NB4 (cell line): Measurements from ENCODE around the gene MAPK8IP2.
"Not testable (repeated sequence)": the region's sequence is repeated elsewhere in the genome, so short reads cannot be mapped to it uniquely, and the experiment has no call there.

Source experiments
- DNase-seq: peaks from one replicate; pipeline ENCODE4 v3.0.0; 2010; ENCODE audit warnings: low read depth
- H3K4me3 ChIP-seq: one replicate; pipeline ENCODE4 v1.5.1; 2011; ENCODE audit warnings: mild to moderate bottlenecking, low read depth, low read length, moderate library complexity
- MYC ChIP-seq: IDR thresholded peaks from 2 replicates; pipeline ENCODE4 v1.6.1; 2011; ENCODE audit warnings: low read depth, low read length
- POLR2A ChIP-seq: IDR thresholded peaks from 2 replicates; pipeline ENCODE4 v1.6.1; 2011; ENCODE audit warnings: mild to moderate bottlenecking; ENCODE audit not compliant: insufficient read length; ENCODE audit errors: extremely low read depth
- TF ChIP-seq, protein P1 (sequence below): IDR thresholded peaks from one replicate; pipeline ENCODE4 v1.5.1; 2012; ENCODE audit warnings: low read depth, low read length
- TF ChIP-seq, protein P2 (sequence below): IDR thresholded peaks from 2 replicates; pipeline ENCODE4 v1.6.1; 2011; ENCODE audit warnings: low read depth, low read length

The MAPK8IP2 gene

DNA sequence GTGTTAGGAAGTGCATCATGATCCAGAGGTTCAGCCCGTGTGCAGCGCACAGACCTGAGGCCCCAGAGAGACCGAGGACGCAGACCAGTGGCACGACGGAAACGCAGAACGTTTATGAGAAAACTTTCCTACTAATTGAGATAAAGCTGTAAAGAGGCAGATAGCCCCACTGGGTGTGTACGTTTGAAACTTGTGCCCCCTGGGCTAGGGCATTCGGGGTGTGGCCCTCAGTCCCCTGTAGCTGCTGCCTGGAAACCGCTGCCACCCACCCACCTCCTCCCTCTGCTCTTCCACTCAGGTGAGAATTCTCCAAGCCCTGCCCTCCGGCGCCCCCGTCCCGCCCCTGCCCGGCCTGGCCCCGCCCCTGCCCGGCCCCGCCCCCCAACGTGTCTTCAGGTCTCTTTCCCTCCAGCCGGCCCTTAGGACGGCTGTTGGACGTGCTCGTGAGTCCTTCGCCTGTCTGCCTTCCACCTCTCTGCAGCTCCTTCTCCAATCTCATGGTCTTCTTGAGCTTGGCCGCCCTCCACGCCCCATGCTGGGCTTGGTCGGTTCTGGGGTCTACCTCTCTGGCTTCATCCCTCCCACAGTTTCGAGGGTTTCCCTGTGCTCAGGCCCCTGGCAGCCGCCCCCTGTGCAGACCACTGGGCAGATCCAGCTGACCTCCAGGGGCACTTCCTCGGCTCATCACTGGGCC is 12.1 kb downstream of the MAPK8IP2 start:
- no peak for DNase-seq
- H3K4me3 ChIP-seq: no peak overlapping the region

DNA sequence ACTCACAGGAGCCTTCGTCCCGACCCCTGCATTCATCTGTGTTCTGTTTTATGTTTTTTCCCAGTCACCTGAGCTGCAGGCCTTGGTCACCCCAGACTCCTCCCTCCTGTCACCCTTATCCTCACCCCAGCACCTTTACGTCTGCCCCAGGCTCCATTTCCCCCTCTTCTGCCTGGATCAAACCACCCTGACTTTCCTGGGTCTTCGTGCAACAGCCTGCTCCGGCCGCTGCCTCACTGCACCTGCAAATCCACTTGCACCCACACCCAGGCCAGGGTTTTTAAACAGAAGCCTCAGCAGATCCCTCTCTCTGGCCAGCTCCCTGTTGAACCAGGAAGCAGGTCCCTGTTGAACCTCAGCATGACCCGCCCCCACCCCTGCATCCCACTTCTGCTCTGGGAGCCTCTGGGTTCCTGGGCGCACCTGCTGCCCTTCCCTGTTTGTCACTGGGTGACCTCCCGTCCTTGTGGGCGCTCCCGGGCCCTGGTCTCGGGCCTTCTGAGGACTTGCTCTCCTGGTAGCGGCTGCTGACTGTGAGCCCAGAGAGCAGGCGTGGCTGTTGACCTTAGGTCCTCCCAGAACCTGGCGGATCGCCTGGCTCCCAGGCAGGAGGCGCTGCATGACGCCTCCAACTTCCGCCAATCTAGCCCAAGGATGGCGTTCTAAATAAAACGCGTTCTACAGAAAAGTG is 12.8 kb downstream of the MAPK8IP2 start:
- no peak overlapping the region for H3K4me3 ChIP-seq
- TF ChIP-seq, protein P1, sequence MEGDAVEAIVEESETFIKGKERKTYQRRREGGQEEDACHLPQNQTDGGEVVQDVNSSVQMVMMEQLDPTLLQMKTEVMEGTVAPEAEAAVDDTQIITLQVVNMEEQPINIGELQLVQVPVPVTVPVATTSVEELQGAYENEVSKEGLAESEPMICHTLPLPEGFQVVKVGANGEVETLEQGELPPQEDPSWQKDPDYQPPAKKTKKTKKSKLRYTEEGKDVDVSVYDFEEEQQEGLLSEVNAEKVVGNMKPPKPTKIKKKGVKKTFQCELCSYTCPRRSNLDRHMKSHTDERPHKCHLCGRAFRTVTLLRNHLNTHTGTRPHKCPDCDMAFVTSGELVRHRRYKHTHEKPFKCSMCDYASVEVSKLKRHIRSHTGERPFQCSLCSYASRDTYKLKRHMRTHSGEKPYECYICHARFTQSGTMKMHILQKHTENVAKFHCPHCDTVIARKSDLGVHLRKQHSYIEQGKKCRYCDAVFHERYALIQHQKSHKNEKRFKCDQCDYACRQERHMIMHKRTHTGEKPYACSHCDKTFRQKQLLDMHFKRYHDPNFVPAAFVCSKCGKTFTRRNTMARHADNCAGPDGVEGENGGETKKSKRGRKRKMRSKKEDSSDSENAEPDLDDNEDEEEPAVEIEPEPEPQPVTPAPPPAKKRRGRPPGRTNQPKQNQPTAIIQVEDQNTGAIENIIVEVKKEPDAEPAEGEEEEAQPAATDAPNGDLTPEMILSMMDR: no peak
- TF ChIP-seq, protein P2, sequence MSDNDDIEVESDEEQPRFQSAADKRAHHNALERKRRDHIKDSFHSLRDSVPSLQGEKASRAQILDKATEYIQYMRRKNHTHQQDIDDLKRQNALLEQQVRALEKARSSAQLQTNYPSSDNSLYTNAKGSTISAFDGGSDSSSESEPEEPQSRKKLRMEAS: no peak
- TF ChIP-seq MYC (no peak), POLR2A (no peak)
- no peak for DNase-seq

More for the DNA sequence above, 12.1 kb downstream of the MAPK8IP2 start:
- TF ChIP-seq MYC (no peak), POLR2A (no peak)
- TF ChIP-seq, protein P1: no peak
- TF ChIP-seq, protein P2: no peak

DNA sequence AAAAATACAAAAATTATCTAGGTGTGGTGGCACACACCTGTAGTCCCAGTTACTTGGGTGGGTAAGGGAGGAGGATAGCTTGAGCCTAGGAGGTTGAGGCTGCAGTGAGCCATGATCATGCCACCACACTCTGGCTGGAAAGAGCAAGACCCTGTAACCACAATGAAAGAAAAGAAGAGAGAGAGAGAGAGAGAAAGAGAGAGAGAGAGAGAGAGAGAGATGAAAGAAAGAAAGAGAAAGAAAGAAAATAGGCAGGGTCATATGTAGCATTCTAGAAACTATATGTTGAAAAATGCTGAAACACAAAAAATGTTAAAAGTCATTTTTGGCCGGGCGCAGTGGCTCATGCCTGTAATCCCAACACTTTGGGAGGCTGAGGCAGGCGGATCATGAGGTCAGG is 13.7 kb downstream of the MAPK8IP2 start:
- not testable (repeated sequence) for H3K4me3 ChIP-seq, DNase-seq

DNA sequence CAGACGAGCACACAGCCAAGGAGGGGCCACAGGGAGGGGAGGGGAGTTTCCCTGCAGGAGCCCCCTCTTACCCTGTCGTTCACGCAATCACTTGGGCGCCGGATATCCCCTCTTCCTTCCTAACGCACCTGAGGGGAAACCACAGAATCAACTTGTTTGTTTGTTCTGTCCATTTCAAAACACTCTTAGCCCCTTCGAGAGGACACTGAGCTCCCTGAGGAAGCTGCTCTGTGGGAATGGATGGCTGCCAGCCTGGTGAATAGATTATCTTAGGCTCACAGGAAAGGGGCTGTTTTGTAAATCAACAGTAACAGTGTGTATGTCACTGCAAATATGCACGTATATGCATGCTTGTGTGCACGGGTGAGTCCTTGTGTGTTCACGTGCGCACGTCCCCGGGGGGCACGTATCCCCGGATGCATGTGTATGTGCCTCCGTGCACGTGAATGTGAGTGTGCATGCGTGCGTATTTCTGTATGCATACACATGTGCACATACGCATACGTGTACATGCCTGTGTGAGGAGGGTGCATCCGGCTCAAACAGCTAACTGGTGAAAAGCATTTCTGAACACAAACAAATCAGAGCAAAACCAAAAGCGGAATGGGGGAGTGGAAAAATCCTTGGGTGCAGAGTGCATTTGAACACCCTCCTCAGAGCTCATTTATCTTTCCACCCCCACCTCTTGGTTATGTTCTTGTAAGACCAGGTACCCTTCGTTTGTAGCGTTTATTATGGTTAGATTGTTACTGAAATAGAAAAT is 20.2 kb downstream of the MAPK8IP2 start:
- no peak for TF ChIP-seq MYC
- TF ChIP-seq POLR2A: no peak
- TF ChIP-seq, protein P2: no peak
- TF ChIP-seq, protein P1: no peak
- DNase-seq: peak; percentile 31
- peak overlapping the region; percentile 3 for H3K4me3 ChIP-seq

DNA sequence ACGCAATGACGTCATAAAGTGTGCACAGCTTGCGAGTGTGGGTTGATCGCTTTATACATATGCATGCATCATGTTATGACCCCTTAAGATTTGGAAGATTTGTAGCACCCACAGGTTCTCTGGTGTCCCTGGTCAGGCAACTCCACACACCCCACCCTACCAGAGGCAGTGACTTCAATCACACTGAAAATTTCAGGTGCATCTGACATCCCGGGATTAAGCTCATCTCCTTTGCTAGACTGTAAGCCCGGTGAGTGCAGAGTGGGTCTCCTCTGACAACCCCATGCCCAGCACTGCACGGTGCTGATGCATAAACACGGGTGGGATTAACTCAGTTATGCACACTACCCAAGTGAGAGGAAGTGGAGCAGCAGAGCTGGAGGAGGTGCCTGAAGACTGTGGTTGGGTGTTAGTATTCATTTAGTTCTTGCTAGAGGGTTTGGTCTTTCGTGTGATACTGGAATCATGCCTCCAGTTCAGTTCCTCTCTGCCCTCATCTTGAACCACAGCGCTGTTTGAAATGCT is 20.8 kb downstream of the MAPK8IP2 start:
- peak; percentile 73 for DNase-seq
- peak overlapping the region; percentile 34 for H3K4me3 ChIP-seq
- TF ChIP-seq, protein P2: no peak
- TF ChIP-seq, protein P1: no peak
- no peak for TF ChIP-seq MYC
